Stomach (tissue), 4 donors: Measurements from ENCODE around the gene GNAT2.

Experiments
- EP300 ChIP-seq: sonication (generic); formaldehyde crosslinking; IDR thresholded peaks from one replicate; pipeline ENCODE4 v1.6.1; 2017; ENCODE audit warnings: antibody characterized with exemption
- POLR2A ChIP-seq, 4 donors: fragments of 450-650 bp; IDR thresholded peaks; one replicate each; pipeline ENCODE4 v1.6.1; 2016; ENCODE audit warnings: antibody characterized with exemption in 4 of 4, control low read depth in 2 of 4, mild to moderate bottlenecking in 1 of 4, moderate library complexity in 1 of 4
- TF ChIP-seq, protein P1 (sequence below), 7 experiments: fragments of 450-650 bp in 4 of 7; fragments of 200-600 bp in 3 of 7; sonication (generic) in 3 of 7; IDR thresholded peaks; one replicate each; pipeline ENCODE4 v1.5.1; 2016 to 2019; ENCODE audit warnings: antibody characterized with exemption in 7 of 7, control low read depth in 2 of 7, mild to moderate bottlenecking in 1 of 7

DNA sequence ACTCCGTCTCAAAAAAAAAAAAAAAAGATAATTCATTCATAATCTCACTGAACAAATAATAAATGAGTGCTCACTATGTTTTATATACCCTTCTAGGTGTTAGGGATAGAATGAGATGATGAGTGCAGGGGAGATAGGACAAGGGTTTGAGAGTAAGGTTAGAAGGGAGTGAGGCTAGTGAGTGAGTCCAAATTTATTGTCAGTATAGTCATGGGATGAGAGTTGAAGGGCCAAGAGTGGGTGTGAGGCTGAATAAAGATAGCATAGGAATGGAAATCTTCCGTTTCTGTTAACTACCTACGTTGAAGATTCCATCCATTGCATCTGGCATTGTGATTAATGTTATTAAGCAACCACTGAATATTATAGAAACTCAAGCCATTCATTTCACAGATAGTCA, 54.2 kb downstream of the GNAT2 start:
- TF ChIP-seq, protein P1, sequence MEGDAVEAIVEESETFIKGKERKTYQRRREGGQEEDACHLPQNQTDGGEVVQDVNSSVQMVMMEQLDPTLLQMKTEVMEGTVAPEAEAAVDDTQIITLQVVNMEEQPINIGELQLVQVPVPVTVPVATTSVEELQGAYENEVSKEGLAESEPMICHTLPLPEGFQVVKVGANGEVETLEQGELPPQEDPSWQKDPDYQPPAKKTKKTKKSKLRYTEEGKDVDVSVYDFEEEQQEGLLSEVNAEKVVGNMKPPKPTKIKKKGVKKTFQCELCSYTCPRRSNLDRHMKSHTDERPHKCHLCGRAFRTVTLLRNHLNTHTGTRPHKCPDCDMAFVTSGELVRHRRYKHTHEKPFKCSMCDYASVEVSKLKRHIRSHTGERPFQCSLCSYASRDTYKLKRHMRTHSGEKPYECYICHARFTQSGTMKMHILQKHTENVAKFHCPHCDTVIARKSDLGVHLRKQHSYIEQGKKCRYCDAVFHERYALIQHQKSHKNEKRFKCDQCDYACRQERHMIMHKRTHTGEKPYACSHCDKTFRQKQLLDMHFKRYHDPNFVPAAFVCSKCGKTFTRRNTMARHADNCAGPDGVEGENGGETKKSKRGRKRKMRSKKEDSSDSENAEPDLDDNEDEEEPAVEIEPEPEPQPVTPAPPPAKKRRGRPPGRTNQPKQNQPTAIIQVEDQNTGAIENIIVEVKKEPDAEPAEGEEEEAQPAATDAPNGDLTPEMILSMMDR (IDR thresholded peaks at IDR 0.05): no peak
- TF ChIP-seq POLR2A (IDR thresholded peaks at IDR 0.05): no peak
- TF ChIP-seq EP300: no peak
